Left ventricle myocardium inferior (tissue), 1 donor: Measurements from ENCODE around the gene RPL41. TPM values are rescaled to one million over a fixed set of nuclear protein-coding genes. Genes with fewer than 3 reads are reported as not detected.

ENCODE experiments used
- DNase-seq: peaks from one replicate; pipeline ENCODE4 v3.0.0-alpha.2; 2020
- H3K27ac ChIP-seq: fragments of 200-600 bp; replicated peaks from 2 replicates; pipeline ENCODE4 v1.8.0; 2021
- H3K27me3 ChIP-seq: fragments of 200-600 bp; 2 replicates; pipeline ENCODE4 v1.8.0; 2021; ENCODE audit warnings: low read depth
- H3K36me3 ChIP-seq: fragments of 200-600 bp; 2 replicates; pipeline ENCODE4 v1.8.0; 2021
- H3K4me1 ChIP-seq: fragments of 200-600 bp; 2 replicates; pipeline ENCODE4 v1.8.0; 2021
- H3K4me3 ChIP-seq: fragments of 200-600 bp; 2 replicates; pipeline ENCODE4 v1.8.0; 2021; ENCODE audit warnings: mild to moderate bottlenecking, moderate library complexity
- H3K9me3 ChIP-seq: fragments of 200-600 bp; replicated peaks from 2 replicates; pipeline ENCODE4 v1.8.0; 2021
- intact Hi-C: fragments of 100-400 bp; cut with micrococcal nuclease; formaldehyde crosslinking; loops from one replicate; pipeline ENCODE4 v1.11.0; 2022
- total RNA-seq: library from RNA; stranded (reverse); fragmentation: NEBNext Ultra II Directional; extraction: Animal tissue kit (Norgen Biotek cat#: 25700); gene quantifications from one replicate; pipeline ENCODE4 v1.2.1, GENCODE V29; 2021
- TF ChIP-seq, protein P1 (sequence below): fragments of 200-600 bp; IDR thresholded peaks from 2 replicates; pipeline ENCODE4 v1.8.0; 2021; ENCODE audit warnings: antibody characterized with exemption, mild to moderate bottlenecking, borderline replicate concordance
- donor health status: DM: no; HTN: yes; CAD: no; lungs with severe emphysema.

RPL41 gene
- total RNA-seq, 1 donor from 2014 or later = 1,892 TPM

- TF ChIP-seq, protein P1, sequence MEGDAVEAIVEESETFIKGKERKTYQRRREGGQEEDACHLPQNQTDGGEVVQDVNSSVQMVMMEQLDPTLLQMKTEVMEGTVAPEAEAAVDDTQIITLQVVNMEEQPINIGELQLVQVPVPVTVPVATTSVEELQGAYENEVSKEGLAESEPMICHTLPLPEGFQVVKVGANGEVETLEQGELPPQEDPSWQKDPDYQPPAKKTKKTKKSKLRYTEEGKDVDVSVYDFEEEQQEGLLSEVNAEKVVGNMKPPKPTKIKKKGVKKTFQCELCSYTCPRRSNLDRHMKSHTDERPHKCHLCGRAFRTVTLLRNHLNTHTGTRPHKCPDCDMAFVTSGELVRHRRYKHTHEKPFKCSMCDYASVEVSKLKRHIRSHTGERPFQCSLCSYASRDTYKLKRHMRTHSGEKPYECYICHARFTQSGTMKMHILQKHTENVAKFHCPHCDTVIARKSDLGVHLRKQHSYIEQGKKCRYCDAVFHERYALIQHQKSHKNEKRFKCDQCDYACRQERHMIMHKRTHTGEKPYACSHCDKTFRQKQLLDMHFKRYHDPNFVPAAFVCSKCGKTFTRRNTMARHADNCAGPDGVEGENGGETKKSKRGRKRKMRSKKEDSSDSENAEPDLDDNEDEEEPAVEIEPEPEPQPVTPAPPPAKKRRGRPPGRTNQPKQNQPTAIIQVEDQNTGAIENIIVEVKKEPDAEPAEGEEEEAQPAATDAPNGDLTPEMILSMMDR = no peak
- intact Hi-C loops = no loop called here
Measured at GRCh38 chr12:56087220-56087619, 29.2 kb upstream of the RPL41 start.

GRCh38 chr12:56097738-56098137 is 18.7 kb upstream of the RPL41 start:
- no peak overlapping the region for H3K27ac ChIP-seq
- peaks cover 3% of the 10 kb centered on the region for H3K4me1 ChIP-seq
- intact Hi-C loops = no loop called here
- TF ChIP-seq, protein P1 = no peak
- no peak for DNase-seq
- no peaks in the 10 kb centered on the region for H3K27me3 ChIP-seq
- H3K9me3 ChIP-seq = no peaks in the 10 kb centered on the region
- no peak overlapping the region for H3K4me3 ChIP-seq
- H3K36me3 ChIP-seq = no peaks in the 10 kb centered on the region

More at GRCh38 chr12:56087220-56087619, 29.2 kb upstream of the RPL41 start:
- Histone ChIP-seq H3K4me3 (no peak overlapping the region), H3K4me1 (peaks cover 14% of the 10 kb centered on the region), H3K9me3 (no peaks in the 10 kb centered on the region), H3K36me3 (no peaks in the 10 kb centered on the region), H3K27me3 (no peaks in the 10 kb centered on the region), H3K27ac (peak overlapping the region; percentile 69)
- peak; percentile 84 for DNase-seq

GRCh38 chr12:56098592-56098991 is 17.8 kb upstream of the RPL41 start:
- intact Hi-C loops = no loop called here
- Histone ChIP-seq H3K9me3 (no peaks in the 10 kb centered on the region), H3K27ac (no peak overlapping the region), H3K27me3 (no peaks in the 10 kb centered on the region), H3K36me3 (no peaks in the 10 kb centered on the region), H3K4me1 (peaks cover 10% of the 10 kb centered on the region), H3K4me3 (no peak overlapping the region)
- TF ChIP-seq, protein P1 = no peak
- DNase-seq = no peak

DNA sequence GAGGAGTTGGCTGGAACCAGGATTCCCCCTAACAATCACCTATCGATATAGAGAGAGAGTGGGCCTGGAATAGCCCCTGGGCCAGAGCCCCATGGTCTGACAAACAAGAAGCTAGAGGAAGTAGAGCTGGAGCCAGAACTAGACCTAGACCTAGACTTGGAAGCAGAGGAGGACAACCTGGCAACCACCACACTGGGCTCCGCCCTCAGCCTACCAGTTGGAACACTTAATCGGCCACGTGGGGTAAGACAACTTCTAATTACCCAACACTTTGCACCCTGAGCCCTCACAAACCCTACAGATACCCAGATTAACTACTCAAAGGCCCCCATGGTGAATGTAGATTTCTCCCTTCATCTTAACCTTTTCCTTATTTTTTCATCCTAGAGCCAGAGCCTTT is 16.6 kb upstream of the RPL41 start:
- Histone ChIP-seq H3K27me3 (no peaks in the 10 kb centered on the region), H3K27ac (no peak overlapping the region), H3K4me1 (peaks cover 19% of the 10 kb centered on the region), H3K9me3 (no peaks in the 10 kb centered on the region), H3K4me3 (no peak overlapping the region), H3K36me3 (no peaks in the 10 kb centered on the region)
- intact Hi-C loops = no loop called here
- TF ChIP-seq, protein P1 = no peak
- DNase-seq = no peak

DNA sequence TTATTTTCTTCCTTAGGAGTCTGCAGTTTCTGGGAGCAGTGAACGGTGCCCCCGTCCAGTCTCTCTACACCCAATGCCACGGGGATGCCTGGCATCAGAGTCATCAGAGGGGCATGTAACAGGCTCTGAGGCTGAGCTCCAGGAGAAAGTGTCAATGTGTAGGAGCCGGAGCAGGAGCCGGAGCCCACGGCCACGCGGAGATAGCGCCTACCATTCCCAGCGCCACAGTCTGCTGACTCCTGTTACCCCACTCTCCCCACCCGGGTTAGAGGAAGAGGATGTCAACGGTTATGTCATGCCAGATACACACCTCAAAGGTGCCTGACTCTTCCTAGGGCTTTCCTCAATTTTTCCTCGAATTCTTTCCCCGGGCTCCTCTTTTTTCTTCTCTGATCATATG is 15.4 kb upstream of the RPL41 start:
- Histone ChIP-seq H3K27me3 (no peaks in the 10 kb centered on the region), H3K4me3 (no peak overlapping the region), H3K9me3 (no peaks in the 10 kb centered on the region), H3K4me1 (peaks cover 31% of the 10 kb centered on the region), H3K27ac (no peak overlapping the region), H3K36me3 (no peaks in the 10 kb centered on the region)
- intact Hi-C loops = no loop called here
- TF ChIP-seq, protein P1 = no peak
- no peak for DNase-seq

- H3K27me3 ChIP-seq = no peaks in the 10 kb centered on the region
- no peak overlapping the region for H3K4me3 ChIP-seq
- H3K9me3 ChIP-seq = no peaks in the 10 kb centered on the region
- DNase-seq = no peak
- peaks cover 35% of the 10 kb centered on the region for H3K4me1 ChIP-seq
- peaks cover 13% of the 10 kb centered on the region for H3K36me3 ChIP-seq
- peak overlapping the region; percentile 92 for H3K27ac ChIP-seq
- TF ChIP-seq, protein P1 = no peak
- intact Hi-C loops = no loop called here
Measured at GRCh38 chr12:56102683-56103065, 13.8 kb upstream of the RPL41 start.
